ENCODE data around the gene OR2A7.
"Not testable (repeated sequence)": the region's sequence is repeated elsewhere in the genome, so short reads cannot be mapped to it uniquely, and the experiment has no call there.

GRCh38 chr7:144239365-144239764 lies 25.2 kb downstream of the OR2A7 start, which contains the start of gene OR2A42:
- TF ChIP-seq POLR2A, CTCF (IDR thresholded peaks at IDR 0.05): not testable (repeated sequence)

All from upper lobe of left lung (tissue), 4 donors.